GM18951 (cell line): ENCODE data around the gene DNAH10.
"Not testable (repeated sequence)": the region's sequence is repeated elsewhere in the genome, so short reads cannot be mapped to it uniquely, and the experiment has no call there.

Experiments
- POLR2A ChIP-seq: IDR thresholded peaks from 4 replicates; pipeline ENCODE4 v1.6.1; 2011; ENCODE audit warnings: mild to moderate bottlenecking; ENCODE audit not compliant: insufficient read length, insufficient read depth; ENCODE audit errors: extremely low read depth
- in situ Hi-C: fragments of 300-500 bp; cut with MboI; formaldehyde crosslinking; loops from one replicate; pipeline ENCODE4 v1.12.0; 2022; ENCODE audit warnings: low sequenced_read_pairs, mixed read lengths, inconsistent platforms; ENCODE audit not compliant: unreplicated experiment

Gene DNAH10

GRCh38 chr12:123757561-123757960 lies 4.5 kb upstream of the DNAH10 start:
- TF ChIP-seq POLR2A: no peak
- in situ Hi-C loops: no loop called here

GRCh38 chr12:123760267-123760938 lies 1.7 kb upstream of the DNAH10 start:
- in situ Hi-C loops: no loop called here
- TF ChIP-seq POLR2A: no peak

GRCh38 chr12:123762715-123763052 lies 583 bp downstream of the DNAH10 start:
- no peak for TF ChIP-seq POLR2A
- in situ Hi-C loops: no loop called here

GRCh38 chr12:123763093-123763492 lies 992 bp downstream of the DNAH10 start:
- in situ Hi-C loops: no loop called here

GRCh38 chr12:123764109-123764508 lies 2.0 kb downstream of the DNAH10 start:
- no peak for TF ChIP-seq POLR2A
- in situ Hi-C loops: no loop called here

More at GRCh38 chr12:123763093-123763492, 992 bp downstream of the DNAH10 start:
- TF ChIP-seq POLR2A: no peak

- TF ChIP-seq POLR2A: no peak
- in situ Hi-C loops: no loop called here
Measured at GRCh38 chr12:123765504-123766035, 3.5 kb downstream of the DNAH10 start.

GRCh38 chr12:123767613-123768012 lies 5.5 kb downstream of the DNAH10 start:
- in situ Hi-C loops: no loop called here
- TF ChIP-seq POLR2A: no peak

- no peak for TF ChIP-seq POLR2A
- in situ Hi-C loops: no loop called here
Measured at GRCh38 chr12:123771261-123771660, 9.2 kb downstream of the DNAH10 start.

GRCh38 chr12:123772074-123772473 lies 10.0 kb downstream of the DNAH10 start:
- no peak for TF ChIP-seq POLR2A
- in situ Hi-C loops: no loop called here

GRCh38 chr12:123773375-123773774 lies 11.3 kb downstream of the DNAH10 start:
- in situ Hi-C loops: no loop called here
- no peak for TF ChIP-seq POLR2A

- in situ Hi-C loops: no loop called here
- no peak for TF ChIP-seq POLR2A
Measured at GRCh38 chr12:123779551-123779950, 17.4 kb downstream of the DNAH10 start.

- in situ Hi-C loops: no loop called here
- no peak for TF ChIP-seq POLR2A
Measured at GRCh38 chr12:123782997-123783792, 21.1 kb downstream of the DNAH10 start.

- in situ Hi-C loops: no loop called here
- TF ChIP-seq POLR2A: no peak
Measured at GRCh38 chr12:123787466-123787865, 25.4 kb downstream of the DNAH10 start.

GRCh38 chr12:123788541-123788940 lies 26.4 kb downstream of the DNAH10 start:
- in situ Hi-C loops: no loop called here
- TF ChIP-seq POLR2A: no peak

- in situ Hi-C loops: not testable (repeated sequence)
Measured at GRCh38 chr12:123789422-123789821, 27.3 kb downstream of the DNAH10 start.
